GM19372 (cell line): Measurements from ENCODE around the gene TIAM2.
"Not testable (repeated sequence)": the region's sequence is repeated elsewhere in the genome, so short reads cannot be mapped to it uniquely, and the experiment has no call there.

Source experiments
- ATAC-seq: cut with Tn5 transposase; IDR thresholded peaks from one replicate; pipeline ENCODE4 v1.9.1; 2021; ENCODE audit warnings: mild to moderate bottlenecking, low read depth, moderate library complexity; ENCODE audit not compliant: unreplicated experiment

The TIAM2 gene

GRCh38 chr6:154989448-154989847 lies 5.7 kb upstream of the TIAM2 start:
- ATAC-seq, result no peak

DNA sequence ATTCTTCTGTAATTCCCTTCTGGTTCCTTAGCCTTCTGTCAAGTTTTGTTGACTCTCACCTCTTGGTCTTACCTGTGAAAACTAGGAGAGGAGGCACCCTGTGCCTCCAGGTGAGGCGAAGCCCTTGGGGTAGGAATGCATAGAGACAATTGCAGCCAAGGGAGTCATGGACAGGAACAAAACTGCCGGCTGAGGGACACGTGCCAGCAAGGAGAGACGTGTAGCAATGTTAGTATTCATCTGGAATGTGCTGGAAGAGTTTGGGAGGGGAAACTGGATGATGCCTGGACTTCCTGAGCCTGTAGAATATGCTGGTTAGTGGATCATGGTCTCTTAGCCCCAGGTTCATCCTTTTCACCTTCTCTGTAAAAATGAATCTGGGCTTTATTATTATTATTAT lies 3.9 kb upstream of the TIAM2 start:
- ATAC-seq, result no peak

DNA sequence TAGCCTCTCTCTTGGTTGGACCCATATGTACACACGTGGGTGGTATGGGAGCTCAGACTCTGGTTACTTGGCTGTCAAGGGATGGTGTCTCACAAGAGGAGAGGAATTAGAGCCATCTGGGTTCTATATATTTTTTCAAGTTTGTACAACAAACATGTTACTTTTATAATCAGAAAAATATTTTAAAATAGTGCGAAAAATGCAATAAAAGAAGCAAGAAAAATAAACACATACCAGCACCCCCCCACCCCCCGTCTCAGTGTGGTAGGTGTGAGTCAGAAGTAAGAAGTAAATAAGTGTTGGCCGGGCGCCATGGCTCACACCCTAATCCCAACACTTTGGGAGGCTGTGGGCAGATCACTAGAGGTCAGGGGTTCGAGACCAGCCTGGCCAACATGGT lies 2.1 kb upstream of the TIAM2 start:
- ATAC-seq, result no peak

GRCh38 chr6:154993710-154994109 lies 1.4 kb upstream of the TIAM2 start:
- no peak for ATAC-seq

DNA sequence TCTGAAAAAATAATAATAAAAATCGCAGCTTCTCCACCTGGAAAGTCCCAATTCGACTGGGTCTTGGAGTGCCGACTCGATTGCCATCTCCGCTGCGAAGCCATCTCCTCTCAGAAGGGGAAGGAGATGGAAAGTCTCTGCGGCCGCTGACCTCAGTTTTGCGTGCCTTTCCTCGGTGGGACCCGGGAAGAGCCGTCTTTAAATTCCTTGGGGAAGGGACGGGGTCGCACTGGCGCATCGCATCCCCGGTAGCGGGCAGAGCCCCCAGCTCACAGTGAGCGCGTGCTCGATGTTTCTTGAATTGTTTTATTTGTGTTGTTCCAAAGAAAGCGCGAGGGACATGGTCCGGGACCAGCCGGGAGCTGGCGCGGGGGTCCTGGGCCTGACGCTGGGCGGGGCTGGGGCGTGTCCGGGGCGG lies 270 bp upstream of the TIAM2 start:
- no peak for ATAC-seq

GRCh38 chr6:154996016-154996590 lies 988 bp downstream of the TIAM2 start:
- no peak for ATAC-seq

DNA sequence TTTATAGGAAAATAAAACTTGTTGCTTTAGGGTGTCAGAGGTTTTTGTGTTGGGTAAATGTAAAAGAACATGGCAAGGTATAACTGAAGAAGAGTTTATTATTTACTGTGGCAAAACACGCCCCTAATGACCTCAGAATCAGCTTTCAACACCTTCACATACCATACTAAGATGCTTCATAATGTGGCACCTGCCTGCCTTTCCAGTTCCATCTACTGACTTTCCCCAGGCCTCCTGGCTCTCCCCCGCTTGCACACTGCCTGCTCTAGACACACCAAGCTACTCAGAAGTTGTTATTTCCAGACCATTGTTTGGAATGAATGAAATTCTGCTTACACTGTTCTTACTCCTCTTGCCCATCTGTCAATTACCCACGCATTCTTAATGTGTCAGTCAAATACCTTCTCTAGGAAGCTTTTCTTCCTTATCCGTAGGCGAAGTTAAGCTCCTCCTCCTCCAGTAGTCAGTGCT lies 1.8 kb downstream of the TIAM2 start:
- ATAC-seq, result no peak

DNA sequence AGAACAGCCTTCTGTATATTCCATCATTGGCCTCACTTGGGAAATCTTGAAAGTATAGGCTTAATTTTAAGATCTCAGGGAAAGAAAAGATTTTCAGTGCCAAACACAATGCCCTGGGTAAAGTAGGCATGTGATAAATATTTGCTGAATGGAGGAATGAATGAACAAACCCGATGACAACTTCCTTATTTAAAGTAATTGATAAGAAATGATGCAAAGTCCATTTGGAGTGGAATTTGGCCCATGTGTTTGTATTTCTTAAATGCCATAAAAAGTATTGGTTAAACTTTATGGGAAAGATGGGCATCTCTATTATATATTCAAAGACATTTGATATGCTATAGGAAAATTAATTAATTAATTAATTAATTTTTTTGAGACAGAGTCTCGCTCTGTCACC lies 3.7 kb downstream of the TIAM2 start:
- no peak for ATAC-seq

DNA sequence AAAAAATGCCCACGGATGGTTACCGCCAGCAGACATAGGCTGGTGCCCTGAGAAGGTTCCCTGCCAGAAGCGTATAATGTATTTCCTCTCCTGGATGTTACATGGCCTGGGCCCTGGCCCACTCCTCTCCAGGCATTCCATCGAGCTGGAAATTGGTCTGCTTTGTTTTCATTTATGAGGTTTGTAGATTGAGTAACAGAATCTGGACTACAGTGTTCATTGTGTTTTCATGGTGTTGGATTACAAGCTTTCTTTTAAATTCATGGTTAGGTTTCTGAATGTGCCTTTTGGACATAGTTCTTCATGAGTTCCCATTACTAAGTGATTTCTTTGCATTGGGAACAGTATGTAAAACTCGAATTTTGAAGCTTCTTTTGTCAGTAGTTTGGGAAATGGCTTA lies 6.4 kb downstream of the TIAM2 start:
- ATAC-seq, result no peak

- ATAC-seq, result no peak
Measured at GRCh38 chr6:155001934-155002333, 6.8 kb downstream of the TIAM2 start.

GRCh38 chr6:155003476-155003875 lies 8.4 kb downstream of the TIAM2 start:
- ATAC-seq, result no peak

GRCh38 chr6:155004017-155004416 lies 8.9 kb downstream of the TIAM2 start:
- no peak for ATAC-seq

GRCh38 chr6:155004576-155005372 lies 9.7 kb downstream of the TIAM2 start:
- ATAC-seq, result no peak

- no peak for ATAC-seq
Measured at GRCh38 chr6:155008625-155009024, 13.5 kb downstream of the TIAM2 start.

- ATAC-seq, result no peak
Measured at GRCh38 chr6:155010940-155011339, 15.8 kb downstream of the TIAM2 start.

DNA sequence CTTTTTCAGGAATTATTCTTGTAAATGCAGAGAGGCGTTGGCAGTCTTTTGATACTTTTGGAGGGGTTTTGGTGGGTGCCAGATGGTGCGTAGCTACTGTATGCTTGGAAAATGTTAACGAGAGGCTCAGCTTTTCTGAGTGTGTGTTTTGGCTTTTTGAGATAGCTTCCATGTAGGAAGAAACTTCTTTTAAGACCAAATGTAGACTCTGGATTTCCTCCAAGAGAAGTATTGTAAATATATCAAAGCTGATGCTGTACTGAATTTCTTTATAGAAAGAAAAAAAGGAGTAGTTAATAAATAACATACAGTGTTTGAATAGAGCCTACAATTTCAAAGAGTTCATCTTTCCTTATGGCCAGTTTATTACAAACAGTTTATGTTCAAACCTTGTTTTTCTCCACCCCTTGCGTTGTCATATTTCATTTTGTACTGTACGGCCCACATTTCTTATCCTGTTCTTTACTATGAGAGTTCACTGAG lies 16.7 kb downstream of the TIAM2 start:
- ATAC-seq, result no peak

GRCh38 chr6:155013457-155013876 lies 18.4 kb downstream of the TIAM2 start:
- no peak for ATAC-seq

DNA sequence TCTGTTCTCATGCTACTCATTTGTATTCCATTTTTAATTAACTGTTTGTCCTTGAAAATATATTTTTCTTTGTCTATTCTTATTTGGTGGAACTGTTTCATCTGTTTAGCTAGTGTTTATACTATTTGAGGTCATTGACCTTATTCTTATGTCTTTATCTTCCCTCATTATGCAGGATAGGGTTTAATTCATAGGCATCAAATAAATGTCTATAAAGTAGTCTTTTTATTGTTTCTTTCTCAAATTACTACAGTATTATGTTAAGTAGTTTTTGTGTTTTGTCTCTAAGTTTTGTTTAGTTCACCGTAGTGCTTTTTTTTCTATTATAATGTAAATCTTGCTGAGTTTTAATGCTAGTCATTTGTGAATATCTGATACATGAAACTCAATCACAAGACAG lies 19.0 kb downstream of the TIAM2 start:
- ATAC-seq, result no peak

DNA sequence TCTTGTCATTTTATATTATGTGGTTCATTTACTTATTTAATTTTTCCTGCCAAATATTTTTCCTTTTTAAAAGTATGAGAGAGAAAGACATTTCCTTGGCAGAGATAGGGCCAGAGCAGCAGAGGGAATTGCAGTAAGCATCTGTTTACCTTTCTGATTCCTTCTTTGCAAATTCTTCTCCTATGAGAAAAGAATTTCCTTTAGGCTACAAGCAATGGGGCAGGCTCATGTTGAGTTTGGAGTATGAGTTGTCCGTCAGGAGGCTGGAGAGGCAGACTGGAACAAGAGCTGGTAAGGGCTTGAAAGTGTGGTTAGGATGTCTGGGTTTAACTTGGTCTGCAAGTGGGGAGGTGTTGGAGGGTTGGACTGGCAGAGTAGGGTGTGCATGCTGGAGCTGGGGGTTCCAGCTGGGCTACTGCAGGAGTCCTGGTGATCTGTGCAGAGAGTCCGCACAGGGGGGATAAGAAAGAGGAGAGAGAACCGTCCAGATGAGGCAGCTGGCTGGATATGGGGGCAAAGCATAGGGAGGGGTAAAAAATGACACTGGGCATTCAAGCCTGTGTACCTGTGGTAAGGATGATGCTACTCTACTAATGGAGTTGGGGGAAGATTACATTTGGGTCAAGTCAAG lies 19.7 kb downstream of the TIAM2 start:
- no peak for ATAC-seq

DNA sequence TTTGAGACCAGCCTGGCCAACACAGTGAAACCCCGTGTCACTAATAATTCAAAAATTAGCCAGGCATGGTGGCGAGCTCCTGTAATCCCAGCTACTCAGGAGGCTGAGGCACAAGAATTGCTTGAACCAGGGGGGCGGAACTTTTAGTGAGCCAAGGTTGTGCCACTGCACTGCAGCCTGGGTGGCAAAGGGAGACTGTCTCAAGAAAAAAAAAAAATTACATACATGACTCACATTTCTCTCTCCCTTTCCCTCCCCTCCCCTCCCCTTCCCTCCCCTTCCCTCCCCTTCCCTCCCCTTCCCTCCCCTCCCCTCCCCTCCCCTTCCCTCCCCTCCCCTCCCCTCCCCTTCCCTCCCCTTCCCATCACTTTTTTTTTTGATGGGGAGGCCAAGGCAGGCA lies 23.3 kb downstream of the TIAM2 start:
- not testable (repeated sequence) for ATAC-seq

DNA sequence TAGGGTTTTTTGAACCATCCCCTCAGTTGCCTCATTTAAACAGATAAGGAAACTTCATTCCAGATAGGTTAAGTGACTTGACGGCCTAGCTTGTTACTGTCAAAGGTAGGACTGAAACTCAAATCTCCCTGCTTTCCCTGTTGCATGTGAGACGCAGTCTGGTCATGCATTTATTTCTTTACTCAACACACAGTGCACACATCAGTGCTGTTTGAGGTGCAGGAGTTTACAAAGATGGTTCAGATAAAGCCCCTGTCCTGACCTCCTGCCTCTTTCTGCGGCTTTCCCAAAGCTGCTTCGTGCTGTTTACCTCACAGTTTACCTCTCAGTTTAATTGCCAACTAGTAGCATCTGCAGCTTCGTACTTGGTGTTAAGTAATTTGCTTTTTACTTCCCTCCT lies 26.6 kb downstream of the TIAM2 start:
- no peak for ATAC-seq

GRCh38 chr6:155022721-155023120 lies 27.6 kb downstream of the TIAM2 start:
- ATAC-seq, result no peak
